ENCODE data around the gene CNN1. TPM values are rescaled to one million over a fixed set of nuclear protein-coding genes. Genes with fewer than 3 reads are reported as not detected.

CNN1 gene
- total and polyA plus RNA-seq, 2 of the 13 experiments (the other 11 are each of a cell fraction or from before 2014, with no cell fraction given), result 0.70 to 1.1 TPM

- 0 out of 2 replicates have a peak, but pooled peaks have one; percentile 25 for TF ChIP-seq MNT (IDR thresholded peaks at IDR 0.05)
- TF ChIP-seq ZNF251 (CRISPR knock-in tag; IDR thresholded peaks at IDR 0.05), result peak; percentile 48; the same call in 1 of the 2 replicates
- TF ChIP-seq ZNF558 (CRISPR knock-in tag; IDR thresholded peaks at IDR 0.05; ENCODE audit: borderline replicate concordance), result no peak; the same call in 1 of the 2 replicates
- no peak for TF ChIP-seq ZBTB46 (CRISPR knock-in tag; IDR thresholded peaks at IDR 0.05; ENCODE audit: borderline replicate concordance)
- peak; percentile 96 for TF ChIP-seq KLF13 (CRISPR knock-in tag; IDR thresholded peaks at IDR 0.05)
- 0 out of 2 replicates have a peak, but pooled peaks have one; percentile 13 for TF ChIP-seq ZNF12 (CRISPR knock-in tag; IDR thresholded peaks at IDR 0.05)
- no peak for TF ChIP-seq HHEX (CRISPR knock-in tag; IDR thresholded peaks at IDR 0.05)
- TF ChIP-seq ZNF710 (CRISPR knock-in tag; IDR thresholded peaks at IDR 0.05; ENCODE audit: borderline replicate concordance), result peak; percentile 76; the same call in 1 of the 2 replicates
- peak; percentile 74 for TF ChIP-seq ZNF407 (CRISPR knock-in tag; IDR thresholded peaks at IDR 0.05; ENCODE audit: not compliant biosample characterization)
- peak; percentile 93 for TF ChIP-seq ZNF430 (CRISPR knock-in tag; IDR thresholded peaks at IDR 0.05)
- TF ChIP-seq MBNL3 (CRISPR knock-in tag; conservative IDR thresholded peaks at IDR 0.05), result no peak
- peak; percentile 85; the same call in 1 of the 2 replicates for TF ChIP-seq ZSCAN21 (CRISPR knock-in tag; IDR thresholded peaks at IDR 0.05; ENCODE audit: borderline replicate concordance)
- TF ChIP-seq ZNF382 (CRISPR knock-in tag; IDR thresholded peaks at IDR 0.05; ENCODE audit: borderline replicate concordance), result no peak
- no peak for TF ChIP-seq SMARCC2 (IDR thresholded peaks at IDR 0.05)
Observed at GRCh38 chr19:11597202-11598102, 58.8 kb downstream of the CNN1 start, which contains the start of gene ZNF627 (continued).

Measured in HepG2 (cell line).